WTC11 (cell line): Measurements from ENCODE around the gene TYW1B.
"Not testable (repeated sequence)": the region's sequence is repeated elsewhere in the genome, so short reads cannot be mapped to it uniquely, and the experiment has no call there.

Experiments
- CREM ChIP-seq: sonication (generic); formaldehyde crosslinking; IDR thresholded peaks from 2 replicates; pipeline ENCODE4 v1.8.1; 2022; ENCODE audit warnings: mild to moderate bottlenecking, missing genetic modification reagents, moderate library complexity
- CTCF ChIP-seq: fragments of 200-600 bp; IDR thresholded peaks from 2 replicates; pipeline ENCODE4 v1.8.0; 2022; ENCODE audit warnings: antibody characterized with exemption
- MAX ChIP-seq: sonication (generic); formaldehyde crosslinking; IDR thresholded peaks from 2 replicates; pipeline ENCODE4 v1.8.0; 2022; ENCODE audit warnings: mild to moderate bottlenecking, missing genetic modification reagents
- PRDM15 ChIP-seq: sonication (generic); formaldehyde crosslinking; IDR thresholded peaks from 2 replicates; pipeline ENCODE4 v1.8.0; 2022; ENCODE audit warnings: missing genetic modification reagents
- PREB ChIP-seq: sonication (generic); formaldehyde crosslinking; IDR thresholded peaks from 2 replicates; pipeline ENCODE4 v1.8.1; 2022; ENCODE audit warnings: mild to moderate bottlenecking, missing genetic modification reagents, moderate library complexity, borderline replicate concordance
- SMAD3 ChIP-seq: sonication (generic); formaldehyde crosslinking; IDR thresholded peaks from 2 replicates; pipeline ENCODE4 v1.8.0; 2022; ENCODE audit warnings: missing genetic modification reagents, mild to moderate bottlenecking, borderline replicate concordance
- ZNF121 ChIP-seq: sonication (generic); formaldehyde crosslinking; IDR thresholded peaks from 2 replicates; pipeline ENCODE4 v1.8.0; 2023; ENCODE audit warnings: missing genetic modification reagents

- not testable (repeated sequence) for TF ChIP-seq SMAD3 (CRISPR knock-in tag); CTCF; ZNF121 (CRISPR knock-in tag); MAX (CRISPR knock-in tag); PREB (CRISPR knock-in tag); CREM (CRISPR knock-in tag); PRDM15
These were observed 192.6 kb downstream of the TYW1B start for GRCh38 chr7:72635273-72635908.
